ENCODE data around the gene OR10J4.

Gene OR10J4

DNA sequence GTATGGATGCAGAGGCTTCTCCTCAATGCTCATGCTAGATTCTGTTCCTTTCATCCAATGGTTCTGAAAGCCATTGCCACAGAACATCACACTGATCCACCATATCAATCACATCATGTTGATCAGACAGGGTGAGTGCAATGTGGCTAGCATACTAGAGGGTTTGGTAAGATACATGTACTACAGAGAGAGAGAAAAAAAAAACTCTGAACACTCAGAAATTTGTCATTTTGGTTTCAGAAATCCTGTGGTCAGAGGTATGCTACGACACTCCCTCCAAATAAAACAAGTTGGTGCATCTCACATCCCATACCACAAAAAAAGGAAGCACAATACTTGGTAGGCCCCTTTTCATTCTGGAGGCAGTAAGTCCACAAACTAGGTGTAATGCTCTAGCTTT is 42.9 kb downstream of the OR10J4 start:
- Histone ChIP-seq H3K36me3 (ENCODE audit: control insufficient read depth, insufficient read depth, low read length) (no peaks in the 10 kb centered on the region), H3K27ac (ENCODE audit: insufficient read depth, low read length, poor library complexity, severe bottlenecking) (no peak overlapping the region), H3K27me3 (replicated peaks; ENCODE audit: control insufficient read depth, insufficient read depth, low read length, poor library complexity, severe bottlenecking) (no peaks in the 10 kb centered on the region), H3K9me3 (ENCODE audit: control insufficient read depth, low read length) (no peaks in the 10 kb centered on the region), H3K4me1 (ENCODE audit: control insufficient read depth, insufficient read depth, low read length, poor library complexity, severe bottlenecking) (no peaks in the 10 kb centered on the region), H3K4me3 (ENCODE audit: insufficient read depth, low read depth, low read length, poor library complexity, severe bottlenecking) (no peak overlapping the region)
- no peak for DNase-seq

Measured in effector memory CD4-positive, alpha-beta T cell (primary cell).